Activated T-cell treated with anti-CD3 and anti-CD28 coated beads, Interleukin-2, amount 50 U/mL, for 4 hours (primary cell): Measurements from ENCODE around the gene RNF157. TPM values are rescaled to one million over a fixed set of nuclear protein-coding genes. Genes with fewer than 3 reads are reported as not detected.
"Not testable (repeated sequence)": the region's sequence is repeated elsewhere in the genome, so short reads cannot be mapped to it uniquely, and the experiment has no call there.

Experiments
- ATAC-seq, 2 donors: fragments of 200-7000 bp; cut with Tn5 transposase; one replicate each; pipeline ENCODE4 v1.10.0; 2021
- DNase-seq: peaks from one replicate; pipeline ENCODE4 v3.0.0-alpha.2; 2020
- H3K27me3 Mint-ChIP-seq: one replicate; pipeline ENCODE4 v1.8.0; 2021; ENCODE audit warnings: low read depth, mixed read lengths
- H3K36me3 Mint-ChIP-seq: one replicate; pipeline ENCODE4 v1.8.0; 2022; ENCODE audit warnings: mixed read lengths; ENCODE audit not compliant: insufficient read depth
- H3K4me1 Mint-ChIP-seq: one replicate; pipeline ENCODE4 v1.8.0; 2021; ENCODE audit warnings: low read depth, mixed read lengths
- H3K4me3 Mint-ChIP-seq: one replicate; pipeline ENCODE4 v1.8.0; 2021; ENCODE audit warnings: mild to moderate bottlenecking, moderate library complexity, mixed read lengths
- H3K9me3 Mint-ChIP-seq: one replicate; pipeline ENCODE4 v1.8.0; 2021; ENCODE audit warnings: mixed read lengths
- total RNA-seq, 3 donors: library from RNA; stranded (reverse); gene quantifications; one replicate each; pipeline ENCODE4 v1.2.1, GENCODE V29; 2021

The RNF157 gene
- total RNA-seq, 3 donors from 2014 or later = 13.3 to 16.7 (median 14.9) TPM

DNA sequence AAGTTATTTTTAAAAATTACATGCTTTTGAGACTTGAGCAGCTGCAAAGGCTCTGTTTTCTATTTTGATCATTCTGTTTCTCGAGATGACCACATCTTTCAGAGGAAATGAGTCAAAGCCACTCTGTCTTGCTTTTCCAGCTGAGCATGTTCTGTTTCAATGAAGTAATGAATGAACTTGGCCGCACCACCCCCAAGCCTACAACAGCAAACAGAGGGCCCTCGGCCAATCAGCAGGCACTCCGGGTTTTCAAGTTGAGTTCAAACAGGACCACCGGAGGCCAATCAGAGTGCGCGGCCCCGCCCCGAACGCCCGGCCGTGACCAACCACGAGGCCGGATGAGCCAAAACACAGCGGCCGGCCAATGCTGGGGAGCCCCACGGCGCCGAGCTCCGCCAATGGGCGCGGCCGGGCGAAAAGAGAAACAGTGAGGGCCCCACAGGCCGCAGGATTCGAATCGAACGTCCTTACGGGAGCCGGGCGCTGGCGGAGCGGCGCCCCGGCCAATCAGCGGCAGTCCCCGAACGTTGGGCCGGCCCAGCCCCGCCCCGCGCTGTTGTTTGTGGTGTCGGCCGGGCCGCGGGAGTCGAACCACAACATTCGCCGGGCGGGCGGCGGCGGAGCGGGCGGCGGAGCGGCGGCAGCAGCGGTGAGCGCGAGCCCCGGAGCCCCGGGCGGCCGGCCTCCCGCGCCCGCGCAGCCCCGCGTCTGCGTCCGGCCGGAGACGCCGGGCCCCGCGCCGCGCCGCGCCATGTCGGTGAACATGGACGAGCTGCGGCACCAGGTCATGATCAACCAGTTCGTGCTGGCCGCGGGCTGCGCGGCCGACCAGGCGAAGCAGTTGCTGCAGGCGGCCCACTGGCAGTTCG, 24.7 kb upstream of the RNF157 start, which contains the start of gene UBALD2:
Gene UBALD2, plus strand, starts transcription at position 594 of the 869 bp plus-strand sequence. Its CDS starts 158 bp downstream, at position 752.
- H3K4me1 Mint-ChIP-seq = peaks cover 67% of the 10 kb centered on the region
- DNase-seq = peak; percentile 97
- no peaks in the 10 kb centered on the region for H3K27me3 Mint-ChIP-seq
- peak within 1 kb of the TSS; percentile 89 for H3K4me3 Mint-ChIP-seq
- ATAC-seq = peak; percentile 82 to 83
- H3K9me3 Mint-ChIP-seq = no peaks in the 10 kb centered on the region
- H3K36me3 Mint-ChIP-seq = peaks cover 9% of the 10 kb centered on the region

DNA sequence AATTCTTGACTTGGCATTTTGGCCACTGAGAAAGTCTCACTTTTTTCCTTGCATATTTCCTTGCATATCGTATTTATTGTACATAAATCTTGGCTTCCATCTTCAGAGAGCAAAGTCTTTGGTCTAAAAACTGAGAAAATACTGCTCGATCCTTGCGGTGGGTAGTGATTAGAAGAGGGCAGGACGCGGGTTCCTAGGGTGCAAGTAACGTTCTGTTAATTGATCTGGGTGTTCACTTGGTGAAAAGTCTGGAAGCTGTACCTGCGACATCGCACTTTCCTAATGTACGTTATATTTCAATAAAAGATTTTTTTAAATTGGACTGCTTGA, 24.1 kb upstream of the RNF157 start:
- no peak for DNase-seq

DNA sequence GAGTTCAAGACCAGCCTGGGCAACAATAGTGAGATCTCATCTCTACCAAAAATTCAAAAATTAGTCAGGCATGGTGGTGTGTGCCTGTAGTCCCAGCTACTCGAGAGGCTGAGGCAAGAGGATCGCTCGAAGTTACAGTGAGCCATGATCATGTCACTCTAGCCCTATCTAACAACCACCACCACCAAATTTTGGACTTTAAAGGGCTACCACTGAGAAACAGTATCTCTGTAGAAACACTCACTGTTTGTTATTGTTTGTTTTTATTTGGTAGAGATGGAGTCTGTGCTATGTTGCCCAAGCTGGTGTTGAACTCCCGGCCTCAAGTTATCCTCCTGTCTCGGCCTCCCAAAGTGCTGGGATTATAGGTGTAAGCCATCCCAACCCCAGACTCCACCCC, 23.6 kb upstream of the RNF157 start:
- peaks cover 56% of the 10 kb centered on the region for H3K4me1 Mint-ChIP-seq

More for the DNA sequence above, 24.1 kb upstream of the RNF157 start:
- Mint-ChIP-seq H3K9me3 (no peaks in the 10 kb centered on the region), H3K4me1 (peaks cover 61% of the 10 kb centered on the region), H3K27me3 (no peaks in the 10 kb centered on the region), H3K4me3 (peak overlapping the region; percentile 74), H3K36me3 (peaks cover 9% of the 10 kb centered on the region)
- no peak for ATAC-seq

DNA sequence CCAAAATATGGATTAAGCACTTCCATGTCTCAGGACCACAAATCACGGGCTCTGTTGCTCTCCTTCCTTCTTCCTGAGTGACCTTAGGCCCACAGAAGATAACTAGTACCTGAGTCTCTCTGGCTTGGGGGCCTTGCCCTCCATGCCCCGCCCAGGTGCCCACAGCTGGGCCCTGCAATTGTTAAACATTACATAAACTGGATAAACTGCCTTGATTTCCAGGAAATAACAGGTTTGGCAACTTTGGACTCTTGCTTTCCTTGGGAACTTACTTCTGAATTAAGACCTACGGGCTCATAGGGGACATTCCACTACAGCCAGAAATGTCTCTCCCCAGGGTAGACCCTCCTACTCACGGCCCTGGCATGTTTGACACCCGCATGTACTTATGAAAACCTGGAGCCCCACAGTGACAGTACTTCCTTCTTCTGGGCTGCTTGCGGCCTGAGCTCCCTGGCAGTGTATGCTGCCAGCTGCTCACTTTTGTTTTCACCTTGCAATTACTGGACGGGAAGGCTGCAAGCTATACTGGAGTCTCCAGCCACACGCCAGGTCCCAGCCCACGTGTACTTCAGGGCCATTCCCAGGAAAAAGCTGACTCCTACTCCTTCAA, 22.5 kb upstream of the RNF157 start:
- DNase-seq = no peak
- ATAC-seq = no peak
- peaks cover 2% of the 10 kb centered on the region for H3K36me3 Mint-ChIP-seq
- no peaks in the 10 kb centered on the region for H3K9me3 Mint-ChIP-seq
- H3K4me3 Mint-ChIP-seq = peak overlapping the region; percentile 48
- peaks cover 47% of the 10 kb centered on the region for H3K4me1 Mint-ChIP-seq
- H3K27me3 Mint-ChIP-seq = no peaks in the 10 kb centered on the region

More for the DNA sequence above, 23.6 kb upstream of the RNF157 start:
- Mint-ChIP-seq H3K36me3 (peaks cover 7% of the 10 kb centered on the region), H3K9me3 (no peaks in the 10 kb centered on the region), H3K4me3 (peak overlapping the region; percentile 74), H3K27me3 (no peaks in the 10 kb centered on the region)
- DNase-seq (no peak), ATAC-seq (no peak)

DNA sequence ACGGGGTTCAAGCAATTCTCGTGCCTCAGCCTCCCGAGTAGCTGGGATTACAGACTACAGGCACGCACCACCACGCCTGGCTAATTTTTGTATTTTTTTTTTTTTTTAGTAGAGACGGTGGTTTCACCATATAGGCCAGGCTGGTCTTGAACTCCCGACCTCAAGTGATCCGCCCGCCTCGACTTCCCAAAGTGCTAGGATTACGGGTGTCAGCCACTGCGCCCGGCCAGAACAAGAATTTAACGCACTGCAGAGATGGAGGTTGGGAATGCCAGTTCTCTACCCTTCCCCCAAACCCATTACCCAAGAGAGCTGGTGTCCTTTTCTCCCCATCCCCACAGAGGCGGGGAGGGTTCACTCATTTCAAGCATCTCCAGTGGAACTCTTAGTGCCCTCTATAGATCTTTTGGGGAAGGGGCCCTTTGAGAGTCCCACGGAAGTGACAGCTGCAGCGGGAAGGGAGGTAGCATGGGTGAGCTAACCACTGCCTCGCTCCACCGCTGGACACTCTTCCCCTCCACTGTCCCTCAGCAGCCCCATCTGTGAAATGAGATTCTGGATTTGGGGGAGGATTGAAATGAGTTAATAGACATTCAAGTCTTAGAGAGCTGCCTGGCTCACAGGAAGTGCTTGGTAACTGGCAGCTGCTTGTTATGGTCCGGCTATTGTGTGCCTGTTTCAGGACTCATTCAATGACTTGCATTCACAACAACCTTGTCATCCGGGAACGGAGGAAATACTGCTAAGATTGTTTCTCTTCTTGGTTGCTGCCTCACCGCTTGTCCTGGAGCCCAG, 21.3 kb upstream of the RNF157 start:
- Mint-ChIP-seq H3K4me1 (peaks cover 39% of the 10 kb centered on the region), H3K9me3 (no peaks in the 10 kb centered on the region), H3K27me3 (no peaks in the 10 kb centered on the region), H3K36me3 (no peaks in the 10 kb centered on the region), H3K4me3 (no peak overlapping the region)
- DNase-seq (no peak), ATAC-seq (no peak)

DNA sequence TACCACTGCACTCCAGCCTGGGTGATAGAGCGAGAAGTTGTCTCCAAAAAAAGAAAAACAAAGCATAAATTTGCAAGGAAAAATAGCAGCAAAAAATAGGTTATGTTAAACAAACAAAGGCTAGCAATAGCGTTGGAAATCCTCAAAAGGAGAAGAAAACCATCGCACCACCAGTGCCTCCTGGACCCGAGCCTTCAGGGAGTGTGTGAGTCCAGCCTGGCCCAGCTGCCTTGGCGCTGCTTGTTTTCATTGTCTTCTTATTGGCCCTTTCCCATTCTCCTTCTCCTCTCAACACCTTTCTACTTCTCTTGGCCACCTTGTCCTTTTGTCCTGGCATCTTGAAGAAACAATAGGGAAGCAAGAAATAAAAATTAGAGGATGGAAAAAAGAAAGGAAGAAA, 20.4 kb upstream of the RNF157 start:
- no peaks in the 10 kb centered on the region for H3K9me3 Mint-ChIP-seq
- H3K4me3 Mint-ChIP-seq = no peak overlapping the region
- H3K27me3 Mint-ChIP-seq = no peaks in the 10 kb centered on the region
- peaks cover 46% of the 10 kb centered on the region for H3K4me1 Mint-ChIP-seq
- H3K36me3 Mint-ChIP-seq = no peaks in the 10 kb centered on the region
- DNase-seq (no peak), ATAC-seq (no peak)

DNA sequence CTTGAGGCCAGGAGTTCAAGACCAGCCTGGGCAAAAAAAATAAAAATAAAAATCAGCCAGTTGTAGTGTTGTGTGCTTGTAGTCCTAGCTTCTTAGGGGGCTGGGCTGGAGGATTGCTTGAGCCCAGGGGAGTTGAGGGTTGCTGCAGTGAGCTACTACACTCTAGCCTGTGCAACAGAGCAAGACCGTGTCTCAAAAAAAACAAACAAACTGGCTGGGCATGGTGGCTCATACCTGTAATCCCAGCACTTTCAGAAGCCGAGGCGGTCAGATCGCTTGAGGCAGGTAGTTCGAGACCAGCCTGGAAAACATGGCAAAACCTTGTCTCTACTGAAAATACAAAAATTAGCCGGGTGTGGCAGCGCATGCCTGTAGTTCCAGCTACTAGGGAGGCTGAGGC, 19.9 kb upstream of the RNF157 start:
- Mint-ChIP-seq H3K36me3 (no peaks in the 10 kb centered on the region), H3K9me3 (no peaks in the 10 kb centered on the region), H3K4me1 (peaks cover 51% of the 10 kb centered on the region), H3K4me3 (no peak overlapping the region), H3K27me3 (no peaks in the 10 kb centered on the region)
- DNase-seq (no peak), ATAC-seq (no peak)

DNA sequence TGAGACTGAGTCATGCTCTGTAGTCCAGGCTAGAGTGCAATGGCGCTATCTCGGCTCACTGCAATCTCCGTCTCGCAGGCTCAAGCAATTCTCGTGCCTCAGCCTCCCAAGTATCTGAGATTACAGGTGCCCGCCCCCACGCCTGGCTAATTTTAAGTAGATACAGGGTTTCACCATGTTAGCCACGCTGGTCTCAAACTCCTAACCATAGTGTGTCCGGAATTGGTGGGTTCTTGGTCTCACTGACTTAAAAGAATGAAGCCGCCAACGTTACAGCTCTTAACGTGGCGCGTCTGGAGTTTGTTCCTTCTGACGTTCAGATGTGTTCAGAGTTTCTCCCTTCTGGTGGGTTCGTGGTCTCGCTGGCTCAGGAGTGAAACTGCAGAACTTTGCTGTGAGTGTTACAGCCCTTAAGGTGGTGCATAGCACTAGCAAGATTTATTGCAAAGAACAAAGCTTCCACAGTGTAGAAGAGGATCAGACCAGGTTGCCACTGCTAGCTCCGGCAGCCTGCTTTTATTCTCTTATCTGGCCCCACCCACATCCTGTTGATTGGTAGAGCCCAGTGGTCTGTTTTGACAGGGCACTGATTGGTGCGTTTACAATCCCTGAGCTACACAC, 16.2 kb upstream of the RNF157 start:
- not testable (repeated sequence) for H3K9me3 Mint-ChIP-seq, H3K36me3 Mint-ChIP-seq, DNase-seq, H3K27me3 Mint-ChIP-seq
- Mint-ChIP-seq H3K4me3 (peak overlapping the region; percentile 53), H3K4me1 (peaks cover 46% of the 10 kb centered on the region)
- ATAC-seq = peak; percentile 68 to 73

DNA sequence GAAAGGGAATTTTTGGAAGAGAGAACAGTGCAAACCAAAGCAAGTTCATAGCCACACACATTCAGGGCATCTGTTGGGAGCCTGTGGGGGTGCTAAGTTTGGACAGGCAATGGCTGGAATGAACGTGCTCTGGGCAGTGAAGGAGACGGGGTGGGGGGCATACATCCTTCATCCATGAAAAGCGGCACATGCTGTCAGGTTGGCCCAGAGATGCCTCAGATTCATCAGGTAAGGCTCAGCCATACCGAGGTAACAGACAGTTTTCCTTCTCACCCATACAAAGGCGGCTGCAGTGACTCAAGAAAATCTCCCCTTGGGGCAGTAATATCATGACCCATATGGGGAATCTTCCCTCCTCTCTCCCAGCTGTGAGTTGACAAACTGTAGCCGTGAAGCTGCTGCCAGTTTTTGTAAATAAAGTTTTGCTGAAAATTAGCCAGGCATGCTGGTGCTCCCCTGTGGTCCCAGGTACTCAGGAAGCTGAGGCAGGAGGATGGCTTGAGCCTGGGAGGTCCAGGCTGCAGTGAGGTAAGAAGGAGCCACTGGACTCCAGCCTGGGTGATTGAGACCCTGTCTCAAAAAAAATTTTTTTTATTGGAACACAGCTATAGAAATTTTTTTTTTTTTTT, 15.6 kb upstream of the RNF157 start:
- DNase-seq = no peak
- Mint-ChIP-seq H3K4me1 (peaks cover 47% of the 10 kb centered on the region), H3K4me3 (no peak overlapping the region), H3K36me3 (no peaks in the 10 kb centered on the region), H3K27me3 (no peaks in the 10 kb centered on the region), H3K9me3 (no peaks in the 10 kb centered on the region)
- ATAC-seq = no peak

DNA sequence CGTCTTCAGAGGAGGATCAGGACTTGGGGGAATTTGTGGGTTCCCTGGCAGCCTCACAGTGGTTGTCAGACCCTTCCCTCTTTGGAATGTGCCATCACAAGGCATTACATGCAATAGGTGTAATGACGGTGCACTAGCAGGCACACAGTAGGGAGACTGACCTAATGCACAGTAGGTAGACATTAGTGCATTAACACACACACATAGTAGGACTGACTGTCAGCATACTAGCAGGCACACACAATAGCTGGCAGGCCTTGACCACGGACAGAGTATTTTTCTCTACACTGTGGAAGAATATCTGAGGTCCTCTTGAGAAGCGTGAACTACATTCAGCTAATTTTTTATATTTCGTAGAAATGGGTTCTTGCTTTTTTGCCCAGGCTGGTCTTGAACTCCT, 14.0 kb upstream of the RNF157 start:
- no peaks in the 10 kb centered on the region for H3K27me3 Mint-ChIP-seq
- H3K9me3 Mint-ChIP-seq = no peaks in the 10 kb centered on the region
- H3K4me3 Mint-ChIP-seq = no peak overlapping the region
- H3K4me1 Mint-ChIP-seq = peaks cover 43% of the 10 kb centered on the region
- no peak for DNase-seq
- no peaks in the 10 kb centered on the region for H3K36me3 Mint-ChIP-seq
- no peak for ATAC-seq

DNA sequence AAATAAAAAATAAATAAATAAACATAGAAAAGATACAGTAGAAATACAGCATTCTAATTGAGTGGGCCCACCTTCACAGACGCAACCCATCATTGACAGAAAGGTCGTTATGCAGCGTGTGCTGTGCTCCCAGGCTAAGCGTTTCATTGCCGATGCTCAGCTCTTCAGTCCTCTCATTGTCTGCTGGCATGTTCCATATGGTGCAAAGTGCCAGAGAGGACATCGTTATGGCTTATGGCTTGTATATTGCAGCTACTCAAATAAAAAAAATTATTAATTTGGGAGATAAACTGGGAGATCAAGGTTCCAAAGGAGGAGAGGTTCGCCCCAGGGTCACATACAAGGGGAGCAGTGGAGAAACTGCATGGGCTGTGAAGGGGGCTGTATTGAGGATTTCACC, 13.5 kb upstream of the RNF157 start:
- DNase-seq (no peak), ATAC-seq (no peak)
- Mint-ChIP-seq H3K36me3 (no peaks in the 10 kb centered on the region), H3K4me1 (peaks cover 43% of the 10 kb centered on the region), H3K27me3 (no peaks in the 10 kb centered on the region), H3K4me3 (no peak overlapping the region), H3K9me3 (no peaks in the 10 kb centered on the region)

DNA sequence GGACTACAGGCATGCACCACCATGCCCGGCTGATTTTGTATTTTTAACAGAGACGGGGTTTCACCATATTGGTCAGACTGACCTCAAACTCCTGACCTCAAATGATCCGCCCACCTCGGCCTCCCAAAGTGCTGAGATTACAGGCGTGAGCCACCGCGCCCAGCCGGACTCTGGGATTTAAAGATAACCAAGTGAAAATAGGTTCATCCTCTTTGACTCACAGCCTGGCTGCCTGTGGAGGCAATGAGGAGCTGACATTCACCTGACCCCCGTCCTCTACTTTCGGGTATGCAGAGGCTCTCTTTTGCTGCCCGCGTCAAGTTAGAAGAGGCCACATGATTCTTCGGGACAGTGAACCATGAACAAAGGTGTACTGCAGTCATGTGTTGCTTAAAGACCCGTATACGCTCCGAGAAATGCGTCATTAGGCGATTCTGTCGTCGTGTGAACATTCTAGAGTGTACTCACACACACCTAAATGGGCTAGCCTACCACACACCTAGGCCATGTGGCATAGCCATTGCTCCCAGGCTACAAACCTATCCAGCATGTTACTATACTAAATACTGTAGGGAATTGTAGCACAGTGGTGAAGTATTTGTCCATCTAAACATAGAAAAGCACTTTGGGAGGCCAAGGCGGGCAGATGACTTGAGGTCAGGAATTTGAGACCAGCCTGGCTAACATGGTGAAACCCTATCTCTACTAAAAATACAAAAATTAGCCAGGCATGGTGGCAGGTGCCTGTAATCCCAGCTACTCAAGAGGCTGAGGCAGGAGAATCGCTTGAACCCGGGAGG, 12.9 kb upstream of the RNF157 start:
- not testable (repeated sequence) for H3K27me3 Mint-ChIP-seq, H3K36me3 Mint-ChIP-seq, DNase-seq, ATAC-seq, H3K9me3 Mint-ChIP-seq
- Mint-ChIP-seq H3K4me1 (peaks cover 48% of the 10 kb centered on the region), H3K4me3 (peak overlapping the region; percentile 50)
